ENCODE data around the gene CAV1. TPM values are rescaled to one million over a fixed set of nuclear protein-coding genes. Genes with fewer than 3 reads are reported as not detected.

Gene CAV1
- polyA plus RNA-seq, 1 donor from 2014 or later, result not detected

- Histone ChIP-seq H2AFZ (ENCODE audit: low read depth, low read length) (no peak overlapping the region), H3K9ac (ENCODE audit: low read length) (no peak overlapping the region), H3K27me3 (ENCODE audit: insufficient read depth, low read depth, low read length) (peaks cover 37% of the 10 kb centered on the region), H3K4me3 (ENCODE audit: low read length) (no peak overlapping the region), H3F3A (ENCODE audit: insufficient read depth, low read length, poor library complexity, severe bottlenecking) (no peaks in the 10 kb centered on the region), H3K36me3 (ENCODE audit: insufficient read depth, low read length) (no peaks in the 10 kb centered on the region), H3K27ac (ENCODE audit: low read length) (no peak overlapping the region), H3K4me2 (ENCODE audit: low read length) (no peak overlapping the region), H3K79me2 (replicated peaks; ENCODE audit: insufficient read depth, low read length) (no peaks in the 10 kb centered on the region), H3K9me2 (ENCODE audit: insufficient read depth, low read length) (no peaks in the 10 kb centered on the region), H4K20me1 (ENCODE audit: insufficient read depth) (no peaks in the 10 kb centered on the region), H3K9me3 (ENCODE audit: low read length) (no peaks in the 10 kb centered on the region)
- TF ChIP-seq EZH2 (IDR thresholded peaks at IDR 0.05; ENCODE audit: borderline replicate concordance, insufficient read depth, low read length, poor library complexity, severe bottlenecking) (no peak), POLR2AphosphoS5 (IDR thresholded peaks at IDR 0.05) (no peak), EP300 (conservative IDR thresholded peaks at IDR 0.05; ENCODE audit: poor library complexity, severe bottlenecking) (no peak), CTCF (IDR thresholded peaks at IDR 0.05; ENCODE audit: poor library complexity, severe bottlenecking) (no peak), RAD21 (conservative IDR thresholded peaks at IDR 0.05) (no peak), REST (IDR thresholded peaks at IDR 0.05; ENCODE audit: borderline replicate concordance) (no peak), MXI1 (conservative IDR thresholded peaks at IDR 0.05; ENCODE audit: poor library complexity, severe bottlenecking) (no peak), TAF1 (IDR thresholded peaks at IDR 0.05; ENCODE audit: low read depth) (no peak), SMC3 (conservative IDR thresholded peaks at IDR 0.05; ENCODE audit: poor library complexity) (no peak)
Observed at GRCh38 chr7:116501425-116502167, 23.2 kb upstream of the CAV1 start.

- no peaks in the 10 kb centered on the region for H3K9me2 ChIP-seq (ENCODE audit: insufficient read depth, low read length)
- no peaks in the 10 kb centered on the region for H3K36me3 ChIP-seq (ENCODE audit: insufficient read depth, low read length)
- H3K4me3 ChIP-seq (ENCODE audit: low read length), result no peak overlapping the region
- H4K20me1 ChIP-seq (ENCODE audit: insufficient read depth), result no peaks in the 10 kb centered on the region
- H3K9ac ChIP-seq (ENCODE audit: low read length), result no peak overlapping the region
- H3F3A ChIP-seq (ENCODE audit: insufficient read depth, low read length, poor library complexity, severe bottlenecking), result no peaks in the 10 kb centered on the region
- peaks cover 37% of the 10 kb centered on the region for H3K27me3 ChIP-seq (ENCODE audit: insufficient read depth, low read depth, low read length)
- H3K4me2 ChIP-seq (ENCODE audit: low read length), result no peak overlapping the region
- no peak for TF ChIP-seq POLR2AphosphoS5 (IDR thresholded peaks at IDR 0.05)
- TF ChIP-seq EZH2 (IDR thresholded peaks at IDR 0.05; ENCODE audit: borderline replicate concordance, insufficient read depth, low read length, poor library complexity, severe bottlenecking), result no peak
- no peak for TF ChIP-seq EP300 (conservative IDR thresholded peaks at IDR 0.05; ENCODE audit: poor library complexity, severe bottlenecking)
- no peak for TF ChIP-seq CTCF (IDR thresholded peaks at IDR 0.05; ENCODE audit: poor library complexity, severe bottlenecking)
- no peak for TF ChIP-seq TAF1 (IDR thresholded peaks at IDR 0.05; ENCODE audit: low read depth)
- no peak for TF ChIP-seq MXI1 (conservative IDR thresholded peaks at IDR 0.05; ENCODE audit: poor library complexity, severe bottlenecking)
- TF ChIP-seq RAD21 (conservative IDR thresholded peaks at IDR 0.05), result no peak
- TF ChIP-seq SMC3 (conservative IDR thresholded peaks at IDR 0.05; ENCODE audit: poor library complexity), result no peak
- TF ChIP-seq REST (IDR thresholded peaks at IDR 0.05; ENCODE audit: borderline replicate concordance), result no peak
- H3K27ac ChIP-seq (ENCODE audit: low read length), result no peak overlapping the region
- H2AFZ ChIP-seq (ENCODE audit: low read depth, low read length), result no peak overlapping the region
- no peaks in the 10 kb centered on the region for H3K9me3 ChIP-seq (ENCODE audit: low read length)
- H3K79me2 ChIP-seq (replicated peaks; ENCODE audit: insufficient read depth, low read length), result no peaks in the 10 kb centered on the region
Observed at GRCh38 chr7:116502201-116503096, 22.4 kb upstream of the CAV1 start.
